K562 (cell line): ENCODE results near the gene ZFPM1. TPM values are rescaled to one million over a fixed set of nuclear protein-coding genes. Genes with fewer than 3 reads are reported as not detected.

ENCODE experiments used
- ARID2 ChIP-seq: fragments of 450-650 bp; IDR thresholded peaks from 2 replicates; pipeline ENCODE4 v1.6.1; 2017; ENCODE audit warnings: antibody characterized with exemption, mild to moderate bottlenecking
- CBX2 ChIP-seq: fragments of 200-600 bp; sonication (generic); IDR thresholded peaks from one replicate; pipeline ENCODE4 v1.6.1; 2012; ENCODE audit warnings: mild to moderate bottlenecking, low read length, inconsistent platforms; ENCODE audit not compliant: insufficient read depth, poor library complexity, severe bottlenecking
- CBX5 ChIP-seq: IDR thresholded peaks from 2 replicates; pipeline ENCODE4 v1.6.1; 2014; ENCODE audit warnings: low read depth, borderline replicate concordance
- CEBPB ChIP-seq: fragments of 450-650 bp; IDR thresholded peaks from 2 replicates; pipeline ENCODE4 v1.6.1; 2016; ENCODE audit warnings: missing genetic modification characterization, missing compliant biosample characterization
- CXXC5 ChIP-seq: fragments of 250-450 bp; sonication (Bioruptor Pico); IDR thresholded peaks from 2 replicates; pipeline ENCODE4 v1.8.0; 2022; ENCODE audit warnings: inconsistent platforms, mild to moderate bottlenecking, moderate library complexity
- DPF2 ChIP-seq: fragments of 450-650 bp; IDR thresholded peaks from 2 replicates; pipeline ENCODE4 v1.6.1; 2016
- GABPB2 ChIP-seq: fragments of 250-450 bp; sonication (Bioruptor Pico); conservative IDR thresholded peaks from 2 replicates; pipeline ENCODE4 v1.5.1; 2021; ENCODE audit warnings: mild to moderate bottlenecking
- ID3 ChIP-seq, 2 experiments: fragments of 250-450 bp in 1 of 2; fragments of 450-650 bp in 1 of 2; sonication (Bioruptor Pico) in 1 of 2; IDR thresholded peaks; 2 replicates each; pipeline versions ENCODE4 v1.6.1 to v1.8.0; 2016 to 2021; ENCODE audit warnings: mild to moderate bottlenecking in 2 of 2, moderate library complexity in 2 of 2, missing compliant biosample characterization in 1 of 2, missing genetic modification characterization in 1 of 2
- MLX ChIP-seq, 2 experiments: fragments of 450-650 bp in 1 of 2; sonication (generic) in 1 of 2; formaldehyde crosslinking; conservative IDR thresholded peaks; 2 replicates each; pipeline versions ENCODE4 v1.4.0 to v1.8.1; 2020 to 2022; ENCODE audit warnings: mild to moderate bottlenecking in 1 of 2, missing genetic modification reagents in 1 of 2
- MNT ChIP-seq, 2 experiments: fragments of 450-650 bp; conservative IDR thresholded peaks; 2 replicates each; pipeline ENCODE4 v1.6.1; 2017; ENCODE audit warnings: mild to moderate bottlenecking in 2 of 2, moderate library complexity in 2 of 2
- NCOA1 ChIP-seq: fragments of 450-650 bp; IDR thresholded peaks from 2 replicates; pipeline ENCODE4 v1.6.1; 2016; ENCODE audit warnings: low read depth
- RFX1 ChIP-seq: fragments of 450-650 bp; IDR thresholded peaks from 2 replicates; pipeline ENCODE4 v1.6.1; 2016; ENCODE audit warnings: mild to moderate bottlenecking, moderate library complexity
- SIRT6 ChIP-seq: IDR thresholded peaks from one replicate; pipeline ENCODE4 v1.6.1; 2012; ENCODE audit warnings: low read depth, mild to moderate bottlenecking, control low read depth, inconsistent platforms, low read length, moderate library complexity
- SREBF1 ChIP-seq: fragments of 150-350 bp; IDR thresholded peaks from 2 replicates; pipeline ENCODE4 v1.6.1; 2014; ENCODE audit warnings: antibody characterized with exemption, low read depth, low read length, borderline replicate concordance
- TCF3 ChIP-seq: sonication (generic); formaldehyde crosslinking; IDR thresholded peaks from 2 replicates; pipeline ENCODE4 v1.4.0; 2020; ENCODE audit warnings: mild to moderate bottlenecking, missing genetic modification reagents
- ZBTB2 ChIP-seq: fragments of 450-650 bp; IDR thresholded peaks from 2 replicates; pipeline ENCODE4 v1.6.1; 2016; ENCODE audit warnings: antibody characterized with exemption
- ZBTB7A ChIP-seq: IDR thresholded peaks from 2 replicates; pipeline ENCODE4 v1.6.1; 2011; ENCODE audit warnings: low read depth, mild to moderate bottlenecking, low read length, moderate library complexity, borderline replicate concordance; ENCODE audit not compliant: control insufficient read depth
- ZFPM2 ChIP-seq: fragments of 250-450 bp; sonication (Bioruptor Pico); IDR thresholded peaks from 2 replicates; pipeline ENCODE4 v1.5.1; 2022; ENCODE audit warnings: mild to moderate bottlenecking
- ZNF165 ChIP-seq: fragments of 250-450 bp; sonication (Bioruptor Pico); IDR thresholded peaks from 2 replicates; pipeline ENCODE4 v1.4.0; 2020; ENCODE audit warnings: borderline replicate concordance
- ZNF277 ChIP-seq: fragments of 250-450 bp; sonication (Bioruptor Pico); IDR thresholded peaks from 2 replicates; pipeline ENCODE4 v1.8.0; 2022; ENCODE audit warnings: inconsistent platforms, mild to moderate bottlenecking, moderate library complexity, borderline replicate concordance
- polyA plus RNA-seq, 8 experiments: library from polyadenylated mRNA; depleted of rRNA in 4 of 8; stranded (reverse) in 5 of 8; unstranded in 3 of 8; fragments of >200 nt; fragmentation: Nextera tagmentation in 2 of 8; fragmentation: Illumina TruSeq in 1 of 8; extraction: Ambion mirVana in 2 of 8; extraction: Trizol in 1 of 8; gene quantifications; 2 replicates each; pipeline versions ENCODE4 v1.2.1 to v1.2.3, GENCODE V29; 2011 to 2014; ENCODE audit warnings: inconsistent platforms in 1 of 8, missing spikeins in 1 of 8
- total RNA-seq, 7 experiments: library from RNA; depleted of rRNA in 6 of 7; stranded (reverse); fragments of >200 nt in 6 of 7; fragmentation: Illumina TruSeq in 2 of 7; extraction: Trizol in 2 of 7; gene quantifications; 2 replicates each; pipeline versions ENCODE4 v1.2.1 to v1.2.3, GENCODE V29; 2011 to 2021; ENCODE audit warnings: low replicate concordance in 1 of 7

Gene ZFPM1
- total and polyA plus RNA-seq, 9 of the 15 experiments (the other 6 are each of a cell fraction or from before 2014, with no cell fraction given), result 0.03 to 35.9 (median 1.4) TPM

- no peak for TF ChIP-seq ID3 (CRISPR knock-in tag; IDR thresholded peaks at IDR 0.05)
- TF ChIP-seq ID3 (tag; IDR thresholded peaks at IDR 0.05), result no peak
- TF ChIP-seq TCF3, result peak; percentile 53
- TF ChIP-seq ZBTB2, result peak; percentile 50; the same call in 1 of the 2 replicates
- no peak for TF ChIP-seq SREBF1
- peak; percentile 92 for TF ChIP-seq CEBPB (tag)
- no peak; the same call in 1 of the 2 replicates for TF ChIP-seq ZBTB7A
- peak in 1 of 2 experiments; percentile 60; a peak in 1 of 4 replicates for TF ChIP-seq MNT (conservative IDR thresholded peaks at IDR 0.05)
- peak; percentile 90 for TF ChIP-seq CXXC5
- no peak for TF ChIP-seq ARID2
- TF ChIP-seq CBX2, result no peak
- TF ChIP-seq RFX1, result no peak
- TF ChIP-seq ZNF165 (CRISPR knock-in tag), result no peak
- no peak for TF ChIP-seq MLX (CRISPR knock-in tag; conservative IDR thresholded peaks at IDR 0.05)
- peak; percentile 81 for TF ChIP-seq DPF2
- TF ChIP-seq NCOA1, result no peak
- TF ChIP-seq ZNF277 (CRISPR knock-in tag), result no peak
- no peak for TF ChIP-seq CBX5
- no peak for TF ChIP-seq GABPB2 (CRISPR knock-in tag)
- TF ChIP-seq ZFPM2, result no peak
- TF ChIP-seq SIRT6, result no peak
- TF ChIP-seq, all 486 proteins: peak for 82
Measured at GRCh38 chr16:88473666-88474534, 20.8 kb downstream of the ZFPM1 start (continued).
